H9 (cell line): Measurements from ENCODE around the gene GRIP2. TPM values are rescaled to one million over a fixed set of nuclear protein-coding genes. Genes with fewer than 3 reads are reported as not detected.
A peak's percentile ranks its signal among the peaks of the same experiment; 100 is the strongest.

ENCODE experiments used
- DNase-seq: peaks from one replicate; pipeline ENCODE4 v3.0.0-alpha.2; 2017
- H2AFZ ChIP-seq: one replicate; pipeline ENCODE4 v1.6.1; 2013; ENCODE audit warnings: mild to moderate bottlenecking, low read length, control low read depth, moderate library complexity
- H2AK5ac ChIP-seq: 2 replicates; pipeline ENCODE4 v1.6.1; 2013; ENCODE audit warnings: low read length, control low read depth, mixed read lengths; ENCODE audit not compliant: insufficient read length
- H2BK120ac ChIP-seq: one replicate; pipeline ENCODE4 v1.6.1; 2013; ENCODE audit warnings: low read depth, mild to moderate bottlenecking, low read length, control low read depth, inconsistent platforms; ENCODE audit not compliant: poor library complexity, severe bottlenecking
- H2BK12ac ChIP-seq: 2 replicates; pipeline ENCODE4 v1.6.1; 2013; ENCODE audit warnings: low read length, control low read depth, mixed read lengths, low read depth; ENCODE audit not compliant: insufficient read length
- H2BK15ac ChIP-seq: 2 replicates; pipeline ENCODE4 v1.6.1; 2013; ENCODE audit warnings: low read depth, low read length, control low read depth
- H2BK20ac ChIP-seq: one replicate; pipeline ENCODE4 v1.6.1; 2013; ENCODE audit warnings: low read depth, mild to moderate bottlenecking, low read length, control low read depth, inconsistent platforms; ENCODE audit not compliant: poor library complexity, severe bottlenecking
- H2BK5ac ChIP-seq: 2 replicates; pipeline ENCODE4 v1.6.1; 2013; ENCODE audit warnings: low read length, control low read depth, mixed read lengths; ENCODE audit not compliant: insufficient read length
- H3K14ac ChIP-seq: 2 replicates; pipeline ENCODE4 v1.6.1; 2013; ENCODE audit warnings: low read length, control low read depth; ENCODE audit not compliant: insufficient read depth
- H3K18ac ChIP-seq: 2 replicates; pipeline ENCODE4 v1.6.1; 2013; ENCODE audit warnings: low read depth, mild to moderate bottlenecking, mixed read lengths, low read length, control low read depth; ENCODE audit not compliant: insufficient read length
- H3K23ac ChIP-seq: 2 replicates; pipeline ENCODE4 v1.6.1; 2013; ENCODE audit warnings: low read length, control low read depth, mixed read lengths, low read depth; ENCODE audit not compliant: insufficient read length
- H3K23me2 ChIP-seq: 2 replicates; pipeline ENCODE4 v1.6.1; 2013; ENCODE audit warnings: low read depth, mild to moderate bottlenecking, mixed read lengths, low read length, control low read depth; ENCODE audit not compliant: insufficient read length, poor library complexity, severe bottlenecking
- H3K27ac ChIP-seq: 2 replicates; pipeline ENCODE4 v1.5.1; 2013; ENCODE audit warnings: low read length, control low read depth, mixed read lengths, low read depth; ENCODE audit not compliant: insufficient read length
- H3K27me3 ChIP-seq: 2 replicates; pipeline ENCODE4 v1.6.1; 2013; ENCODE audit warnings: low read length, control low read depth, inconsistent platforms; ENCODE audit not compliant: insufficient read depth
- H3K4ac ChIP-seq: 2 replicates; pipeline ENCODE4 v1.6.1; 2013; ENCODE audit warnings: low read depth, mild to moderate bottlenecking, control low read depth, inconsistent platforms, low read length, moderate library complexity
- H3K4me1 ChIP-seq: 2 replicates; pipeline ENCODE4 v1.6.1; 2013; ENCODE audit warnings: low read length, control low read depth, inconsistent platforms; ENCODE audit not compliant: insufficient read depth
- H3K4me2 ChIP-seq: 2 replicates; pipeline ENCODE4 v1.6.1; 2013; ENCODE audit warnings: low read length, control low read depth, mixed read lengths; ENCODE audit not compliant: insufficient read length, insufficient read depth
- H3K56ac ChIP-seq: 2 replicates; pipeline ENCODE4 v1.6.1; 2013; ENCODE audit warnings: low read depth, mild to moderate bottlenecking, mixed read lengths, low read length, control low read depth; ENCODE audit not compliant: insufficient read length
- H3K79me1 ChIP-seq: 2 replicates; pipeline ENCODE4 v1.6.1; 2013; ENCODE audit warnings: low read depth, mild to moderate bottlenecking, moderate library complexity, low read length, control low read depth, inconsistent platforms; ENCODE audit not compliant: insufficient read depth, poor library complexity, severe bottlenecking
- H3K79me2 ChIP-seq: 2 replicates; pipeline ENCODE4 v1.6.1; 2013; ENCODE audit warnings: low read length, control low read depth, inconsistent platforms; ENCODE audit not compliant: insufficient read depth
- H3K9ac ChIP-seq: 2 replicates; pipeline ENCODE4 v1.6.1; 2013; ENCODE audit warnings: low read length, control low read depth, mixed read lengths; ENCODE audit not compliant: insufficient read length; ENCODE audit errors: extremely low read depth
- H3K9me3 ChIP-seq: one replicate; pipeline ENCODE4 v1.6.1; 2013; ENCODE audit warnings: low read depth, low read length, inconsistent platforms; ENCODE audit not compliant: control insufficient read depth
- H3T11ph ChIP-seq: one replicate; pipeline ENCODE4 v1.6.1; 2013; ENCODE audit warnings: mild to moderate bottlenecking, low read length, control low read depth, inconsistent platforms
- H4K20me1 ChIP-seq: one replicate; pipeline ENCODE4 v1.6.1; 2013; ENCODE audit not compliant: control insufficient read depth, insufficient read length, insufficient read depth
- H4K5ac ChIP-seq: 2 replicates; pipeline ENCODE4 v1.6.1; 2013; ENCODE audit warnings: low read depth, mild to moderate bottlenecking, mixed read lengths, low read length, control low read depth; ENCODE audit not compliant: insufficient read length
- H4K8ac ChIP-seq: replicated peaks from 2 replicates; pipeline ENCODE4 v1.6.1; 2013; ENCODE audit warnings: low read length, control low read depth, mixed read lengths, low read depth; ENCODE audit not compliant: insufficient read length
- H4K91ac ChIP-seq: 2 replicates; pipeline ENCODE4 v1.6.1; 2013; ENCODE audit warnings: low read depth, mild to moderate bottlenecking, moderate library complexity, mixed read lengths, low read length, control low read depth; ENCODE audit not compliant: insufficient read length
- H3K27ac Mint-ChIP-seq, 3 experiments: 2 replicates in 2 of 3; 3 replicates in 1 of 3; pipeline ENCODE4 v1.8.0; 2020 to 2021; ENCODE audit warnings: mixed read lengths in 3 of 3, mild to moderate bottlenecking in 1 of 3, moderate library complexity in 1 of 3
- H3K27me3 Mint-ChIP-seq: 2 replicates; pipeline ENCODE4 v1.8.0; 2021; ENCODE audit warnings: low read depth, mild to moderate bottlenecking, moderate library complexity, mixed read lengths
- H3K36me3 Mint-ChIP-seq, 3 experiments: 2 replicates in 2 of 3; 3 replicates in 1 of 3; pipeline ENCODE4 v1.8.0; 2020 to 2021; ENCODE audit warnings: low read depth in 3 of 3, mixed read lengths in 3 of 3; ENCODE audit not compliant: insufficient read depth in 1 of 3
- H3K4me1 Mint-ChIP-seq, 2 experiments: 2 replicates each; pipeline ENCODE4 v1.8.0; 2020; ENCODE audit warnings: mixed read lengths in 2 of 2
- H3K4me3 Mint-ChIP-seq, 2 experiments: 2 replicates in 1 of 2; 3 replicates in 1 of 2; pipeline ENCODE4 v1.8.0; 2020 to 2021; ENCODE audit warnings: mild to moderate bottlenecking in 2 of 2, mixed read lengths in 2 of 2, moderate library complexity in 1 of 2
- H3K9me3 Mint-ChIP-seq, 2 experiments: 2 replicates in 1 of 2; 3 replicates in 1 of 2; pipeline ENCODE4 v1.8.0; 2020; ENCODE audit warnings: mild to moderate bottlenecking in 2 of 2, mixed read lengths in 2 of 2, moderate library complexity in 1 of 2
- CTCF ChIP-seq: fragments of 200-600 bp; sonication (generic); conservative IDR thresholded peaks from 3 replicates; pipeline ENCODE4 v1.8.0; 2021; ENCODE audit warnings: antibody characterized with exemption, mild to moderate bottlenecking
- WGBS: extraction: QIAGEN DNeasy Blood & Tissue Kit; methylation state at CpG from one replicate; pipeline ENCODE4 v1.1.7; 2013; ENCODE audit warnings: missing lambda C conversion rate, low lambda C conversion rate, mixed read lengths; ENCODE audit not compliant: insufficient read length; ENCODE audit errors: extremely low coverage; 5-methylcytosine and 5-hydroxymethylcytosine counted together
- total RNA-seq: library from RNA; stranded (reverse); gene quantifications from 2 replicates; pipeline ENCODE4 v1.2.1, GENCODE V29; 2021

Gene GRIP2
- total RNA-seq, 1 experiment from 2014 or later = 3.1 TPM

GRCh38 chr3:14448063-14448462 is 92.1 kb downstream of the GRIP2 start:
- Histone ChIP-seq H4K5ac (no peak overlapping the region), H3T11ph (no peak overlapping the region), H4K20me1 (no peaks in the 10 kb centered on the region), H2AFZ (no peak overlapping the region), H2BK15ac (no peak overlapping the region), H4K8ac (no peak overlapping the region), H3K14ac (no peak overlapping the region), H3K4ac (no peak overlapping the region), H3K27me3 (no peaks in the 10 kb centered on the region), H3K4me1 (no peaks in the 10 kb centered on the region), H3K9me3 (no peaks in the 10 kb centered on the region), H2BK120ac (no peak overlapping the region), H3K79me2 (no peaks in the 10 kb centered on the region; the same call in 1 of the 2 replicates), H2AK5ac (no peak overlapping the region), H2BK12ac (no peak overlapping the region), H4K91ac (no peak overlapping the region), H3K79me1 (no peaks in the 10 kb centered on the region), H3K4me2 (no peak overlapping the region), H3K18ac (no peak overlapping the region), H3K56ac (no peak overlapping the region), H3K9ac (no peak overlapping the region), H2BK20ac (no peak overlapping the region), H3K23me2 (no peaks in the 10 kb centered on the region), H3K23ac (no peak overlapping the region), H2BK5ac (no peak overlapping the region), H3K27ac (no peak overlapping the region)
- Mint-ChIP-seq H3K27ac (peak overlapping the region in 2 of 3 experiments; percentile 64 to 83; a peak in 2 of 7 replicates), H3K4me3 (no peak overlapping the region), H3K27me3 (no peaks in the 10 kb centered on the region), H3K9me3 (no peaks in the 10 kb centered on the region; a peak in 2 of 5 replicates), H3K4me1 (peaks cover 0 to 3% of the 10 kb centered on the region in 2 experiments; a peak in 1 of 4 replicates), H3K36me3 (peaks cover 59 to 87% (median 59%) of the 10 kb centered on the region in 3 experiments)
- no peak for TF ChIP-seq CTCF
- DNase-seq = no peak
- no CpG with 5 or more reads among the region's 4 CpGs for WGBS
